ENCODE results near the gene KIRREL3. TPM values are rescaled to one million over a fixed set of nuclear protein-coding genes. Genes with fewer than 3 reads are reported as not detected.

KIRREL3 gene
- polyA plus RNA-seq, 1 experiment, result 2.3 TPM

- Histone ChIP-seq H3K4me3 (ENCODE audit: low read depth, low read length) (no peak overlapping the region), H3K9me3 (ENCODE audit: control insufficient read depth, insufficient read depth, low read length) (no peaks in the 10 kb centered on the region), H3K27ac (ENCODE audit: low read depth, low read length) (no peak overlapping the region), H3K27me3 (ENCODE audit: control insufficient read depth, insufficient read depth, low read length) (no peaks in the 10 kb centered on the region)
- ChIA-PET CTCF (interaction anchor here (1.1 to 1.2 kb wide), 2 partner anchors 125 to 234 kb away, joined by 3 to 5 read pairs; no protein-coding TSS in a partner anchor), POLR2A (no interaction called here)
- no peak for TF ChIP-seq CTCF (IDR thresholded peaks at IDR 0.05; ENCODE audit: low read depth, low read length)
- no peak for DNase-seq (ENCODE audit: low read depth, low spot score)
Measured at GRCh38 chr11:126840975-126841374, 159.6 kb downstream of the KIRREL3 start.

- no peak overlapping the region for H3K27ac ChIP-seq (ENCODE audit: low read depth, low read length)
- TF ChIP-seq CTCF (IDR thresholded peaks at IDR 0.05; ENCODE audit: low read depth, low read length), result no peak
- POLR2A ChIA-PET, result no interaction called here
- no peak overlapping the region for H3K4me3 ChIP-seq (ENCODE audit: low read depth, low read length)
- CTCF ChIA-PET, result interaction anchor here (1.1 to 1.2 kb wide), 2 partner anchors 124 to 233 kb away, joined by 3 to 5 read pairs; no protein-coding TSS in a partner anchor
- no peaks in the 10 kb centered on the region for H3K9me3 ChIP-seq (ENCODE audit: control insufficient read depth, insufficient read depth, low read length)
- no peak for DNase-seq (ENCODE audit: low read depth, low spot score)
- no peaks in the 10 kb centered on the region for H3K27me3 ChIP-seq (ENCODE audit: control insufficient read depth, insufficient read depth, low read length)
Measured at GRCh38 chr11:126840201-126840886, 160.2 kb downstream of the KIRREL3 start.

- H3K27ac ChIP-seq (ENCODE audit: low read depth, low read length), result no peak overlapping the region
- ChIA-PET CTCF (no interaction called here), POLR2A (no interaction called here)
- H3K4me3 ChIP-seq (ENCODE audit: low read depth, low read length), result no peak overlapping the region
- TF ChIP-seq CTCF (IDR thresholded peaks at IDR 0.05; ENCODE audit: low read depth, low read length), result no peak
- no peaks in the 10 kb centered on the region for H3K9me3 ChIP-seq (ENCODE audit: control insufficient read depth, insufficient read depth, low read length)
- DNase-seq (ENCODE audit: low read depth, low spot score), result no peak
- no peaks in the 10 kb centered on the region for H3K27me3 ChIP-seq (ENCODE audit: control insufficient read depth, insufficient read depth, low read length)
Measured at GRCh38 chr11:126839496-126839895, 161.1 kb downstream of the KIRREL3 start.

- Histone ChIP-seq H3K4me3 (ENCODE audit: low read depth, low read length) (no peak overlapping the region), H3K27ac (ENCODE audit: low read depth, low read length) (no peak overlapping the region), H3K27me3 (ENCODE audit: control insufficient read depth, insufficient read depth, low read length) (no peaks in the 10 kb centered on the region), H3K9me3 (ENCODE audit: control insufficient read depth, insufficient read depth, low read length) (no peaks in the 10 kb centered on the region)
- TF ChIP-seq CTCF (IDR thresholded peaks at IDR 0.05; ENCODE audit: low read depth, low read length), result no peak
- CTCF ChIA-PET, result no interaction called here
- DNase-seq (ENCODE audit: low read depth, low spot score), result no peak
- POLR2A ChIA-PET, result no interaction called here
Measured at GRCh38 chr11:126838779-126839178, 161.8 kb downstream of the KIRREL3 start.

GRCh38 chr11:126837581-126837980 lies 163.0 kb downstream of the KIRREL3 start:
- DNase-seq (ENCODE audit: low read depth, low spot score), result no peak
- ChIA-PET POLR2A (no interaction called here), CTCF (no interaction called here)
- TF ChIP-seq CTCF (IDR thresholded peaks at IDR 0.05; ENCODE audit: low read depth, low read length), result no peak
- Histone ChIP-seq H3K9me3 (ENCODE audit: control insufficient read depth, insufficient read depth, low read length) (no peaks in the 10 kb centered on the region), H3K27me3 (ENCODE audit: control insufficient read depth, insufficient read depth, low read length) (no peaks in the 10 kb centered on the region), H3K4me3 (ENCODE audit: low read depth, low read length) (no peak overlapping the region), H3K27ac (ENCODE audit: low read depth, low read length) (no peak overlapping the region)
